Measurements from ENCODE around the gene POLR3GL. TPM values are rescaled to one million over a fixed set of nuclear protein-coding genes. Genes with fewer than 3 reads are reported as not detected.
A peak's percentile ranks its signal among the peaks of the same experiment; 100 is the strongest.

POLR3GL gene
- total and polyA plus RNA-seq, 10 of the 15 experiments (the other 5 are each of a cell fraction or from before 2014, with no cell fraction given), result 12.8 to 47.0 (median 26.6) TPM

- TF ChIP-seq ZBTB4 (CRISPR knock-in tag; IDR thresholded peaks at IDR 0.05) (no peak), RAD51 (IDR thresholded peaks at IDR 0.05) (peak; percentile 81), HDAC2 (IDR thresholded peaks at IDR 0.05) (no peak), ZNF207 (IDR thresholded peaks at IDR 0.05; ENCODE audit: borderline replicate concordance) (no peak; the same call in 1 of the 2 replicates), ZZZ3 (IDR thresholded peaks at IDR 0.05; ENCODE audit: control insufficient read depth, insufficient read length, low read depth) (no peak), SREBF2 (IDR thresholded peaks at IDR 0.05; ENCODE audit: low read length) (no peak), RAD21 (IDR thresholded peaks at IDR 0.05; ENCODE audit: insufficient read depth, low read depth, low read length) (no peak), IRF4 (IDR thresholded peaks at IDR 0.05; ENCODE audit: low read depth, low read length) (0 out of 2 replicates have a peak, but pooled peaks have one; percentile 29), CTCF (IDR thresholded peaks at IDR 0.05 in 2 of 3, conservative IDR thresholded peaks at IDR 0.05 in 1 of 3; ENCODE audit: control insufficient read depth in 2 of 3, extremely low read depth in 1 of 3, insufficient read depth in 1 of 3, low read depth in 3 of 3, low read length in 3 of 3) (no peak), SUZ12 (IDR thresholded peaks at IDR 0.05; ENCODE audit: unreplicated experiment) (no peak), E4F1 (IDR thresholded peaks at IDR 0.05; ENCODE audit: borderline replicate concordance, partially characterized antibody) (peak; percentile 58), SMAD1 (IDR thresholded peaks at IDR 0.05; ENCODE audit: low read depth, partially characterized antibody) (peak; percentile 95), ZBTB33 (IDR thresholded peaks at IDR 0.05) (no peak), NFYB (IDR thresholded peaks at IDR 0.05; ENCODE audit: insufficient read depth, low read depth, low read length) (peak; percentile 95), NFIC (IDR thresholded peaks at IDR 0.05; ENCODE audit: low read depth, low read length) (no peak), KDM1A (IDR thresholded peaks at IDR 0.05; ENCODE audit: borderline replicate concordance) (no peak), IRF3 (IDR thresholded peaks at IDR 0.05) (peak; percentile 85), POLR2AphosphoS5 (IDR thresholded peaks at IDR 0.05; ENCODE audit: low read length) (peak; percentile 99), HCFC1 (IDR thresholded peaks at IDR 0.05; ENCODE audit: low read length) (no peak), YY1 (IDR thresholded peaks at IDR 0.05; ENCODE audit: low read depth, low read length) (peak; percentile 90), YBX1 (IDR thresholded peaks at IDR 0.05) (no peak)
Measured at GRCh38 chr1:145996433-145997015, 32.0 kb downstream of the POLR3GL start, which contains the start of gene TXNIP (continued).

Data from GM12878 (cell line).